Muscle layer of colon (tissue), 2 donors: ENCODE measurements around the gene CMIP.

Source experiments
- H3K27ac ChIP-seq: one replicate; pipeline ENCODE4 v1.7.0; 2013; ENCODE audit warnings: low read depth, mild to moderate bottlenecking, low read length, moderate library complexity
- H3K27me3 ChIP-seq, 2 donors: one replicate each; pipeline ENCODE4 v1.7.0; 2013; ENCODE audit warnings: low read length in 2 of 2, mild to moderate bottlenecking in 2 of 2; ENCODE audit not compliant: insufficient read depth in 2 of 2, control insufficient read depth in 1 of 2
- H3K36me3 ChIP-seq: one replicate; pipeline ENCODE4 v1.7.0; 2013; ENCODE audit warnings: mild to moderate bottlenecking, low read length; ENCODE audit not compliant: insufficient read depth
- H3K4me1 ChIP-seq: one replicate; pipeline ENCODE4 v1.7.0; 2013; ENCODE audit warnings: mild to moderate bottlenecking, low read length; ENCODE audit not compliant: insufficient read depth
- H3K4me3 ChIP-seq, 2 donors: one replicate each; pipeline ENCODE4 v1.7.0; 2013; ENCODE audit warnings: low read length in 2 of 2, low read depth in 1 of 2, mild to moderate bottlenecking in 1 of 2, moderate library complexity in 1 of 2
- H3K9ac ChIP-seq: one replicate; pipeline ENCODE4 v1.7.0; 2013; ENCODE audit warnings: low read length
- H3K9me3 ChIP-seq: one replicate; pipeline ENCODE4 v1.7.0; 2013; ENCODE audit warnings: mild to moderate bottlenecking, low read length
- donor health status: abdominal sarcoma.
- donor health status: Adenocarcinoma of cecum.

The CMIP gene

DNA sequence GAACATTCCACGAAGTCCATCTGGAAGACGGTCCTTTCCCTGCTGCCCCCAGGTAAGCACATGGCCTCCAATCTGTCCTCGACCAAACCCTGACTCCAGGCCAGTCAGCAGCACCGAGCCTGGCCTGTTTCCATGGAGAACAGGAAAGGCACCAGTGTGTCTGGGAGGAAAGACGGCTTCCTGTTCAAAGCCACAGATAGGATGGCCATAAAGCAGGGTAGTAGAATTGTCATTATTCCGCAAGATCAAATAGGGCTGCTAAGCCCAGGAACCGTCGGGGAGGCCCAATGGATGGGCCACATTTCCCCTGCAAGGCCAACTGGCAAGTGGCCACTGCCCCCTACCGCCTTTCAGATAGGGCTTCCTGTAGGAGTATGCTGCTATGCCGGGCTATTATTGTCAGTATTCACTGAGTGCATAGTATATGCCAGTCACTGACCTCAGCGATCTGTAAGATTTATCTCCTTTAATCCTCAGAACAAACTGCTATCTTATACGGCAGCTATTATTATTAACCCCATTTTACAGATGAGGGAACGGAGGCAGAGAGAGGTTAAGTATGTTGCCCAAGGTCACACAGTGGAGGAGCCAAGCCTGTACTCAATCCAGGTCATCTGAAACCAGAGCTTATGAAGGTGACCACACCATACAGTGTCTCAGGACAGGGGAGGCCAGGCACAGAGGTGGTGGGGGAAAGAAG is 311.5 kb downstream of the CMIP start:
- Histone ChIP-seq H3K27ac (no peak overlapping the region), H3K36me3 (no peaks in the 10 kb centered on the region), H3K9me3 (no peaks in the 10 kb centered on the region), H3K9ac (no peak overlapping the region), H3K4me3 (no peak overlapping the region), H3K4me1 (no peaks in the 10 kb centered on the region), H3K27me3 (no peaks in the 10 kb centered on the region)

GRCh38 chr16:81756615-81757356 is 312.2 kb downstream of the CMIP start:
- H3K27ac ChIP-seq: no peak overlapping the region
- no peak overlapping the region for H3K4me3 ChIP-seq
- H3K4me1 ChIP-seq: no peaks in the 10 kb centered on the region
- H3K36me3 ChIP-seq: no peaks in the 10 kb centered on the region
- H3K9me3 ChIP-seq: no peaks in the 10 kb centered on the region
- no peak overlapping the region for H3K9ac ChIP-seq
- no peaks in the 10 kb centered on the region for H3K27me3 ChIP-seq

- no peak overlapping the region for H3K27ac ChIP-seq
- H3K9me3 ChIP-seq: no peaks in the 10 kb centered on the region
- no peak overlapping the region for H3K4me3 ChIP-seq
- no peak overlapping the region for H3K9ac ChIP-seq
- no peaks in the 10 kb centered on the region for H3K27me3 ChIP-seq
- H3K4me1 ChIP-seq: no peaks in the 10 kb centered on the region
- no peaks in the 10 kb centered on the region for H3K36me3 ChIP-seq
Observed at GRCh38 chr16:81758376-81758775, 313.8 kb downstream of the CMIP start.
